Hindlimb muscle (tissue), 1 donor: ENCODE measurements around the gene IQCK. TPM values are rescaled to one million over a fixed set of nuclear protein-coding genes. Genes with fewer than 3 reads are reported as not detected.

Experiments used
- DNase-seq: peaks from one replicate; pipeline ENCODE4 v3.0.0-alpha.2; 2013
- polyA plus RNA-seq: library from polyadenylated mRNA; unstranded; fragments of 120-200 nt; gene quantifications from one replicate; pipeline ENCODE4 v1.2.1, GENCODE V29; 2013; ENCODE audit not compliant: insufficient read length

Gene IQCK
- polyA plus RNA-seq, 1 donor, result 14.2 TPM

GRCh38 chr16:19718624-19718965 is 524 bp downstream of the IQCK start:
- DNase-seq, result no peak

DNA sequence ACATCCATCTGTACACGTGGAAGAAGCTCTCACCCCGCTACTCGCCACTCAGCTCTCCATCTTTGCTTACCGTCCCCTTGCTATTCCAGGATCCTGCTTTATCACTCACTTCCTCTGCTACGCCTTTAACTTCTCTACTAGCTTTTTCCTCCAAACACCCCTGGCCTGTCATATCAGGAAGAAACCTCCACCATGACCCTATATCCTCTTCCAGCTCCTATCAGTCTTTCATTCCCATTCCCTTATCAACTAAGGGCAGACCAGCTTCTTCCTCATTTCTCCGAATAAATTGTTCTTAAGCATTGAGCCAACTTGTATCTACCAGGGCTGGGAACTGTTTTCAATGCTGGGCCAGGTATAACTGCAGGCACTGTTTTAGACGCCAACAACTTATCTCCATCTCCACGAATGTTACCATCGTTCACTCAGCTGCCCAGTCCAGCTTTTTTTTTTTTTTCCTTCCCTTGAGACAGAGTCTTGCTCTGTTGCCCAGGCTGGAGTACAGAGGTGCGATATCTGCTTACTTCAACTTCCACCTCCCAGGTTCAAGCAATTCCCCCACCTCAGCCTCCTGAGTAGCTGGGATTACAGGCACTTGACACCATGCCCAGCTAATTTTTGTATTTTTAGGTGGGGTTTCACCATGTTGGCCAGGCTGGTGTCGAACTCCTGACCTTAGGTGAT is 4.3 kb downstream of the IQCK start:
- no peak for DNase-seq

GRCh38 chr16:19722981-19723380 is 4.9 kb downstream of the IQCK start:
- no peak for DNase-seq

DNA sequence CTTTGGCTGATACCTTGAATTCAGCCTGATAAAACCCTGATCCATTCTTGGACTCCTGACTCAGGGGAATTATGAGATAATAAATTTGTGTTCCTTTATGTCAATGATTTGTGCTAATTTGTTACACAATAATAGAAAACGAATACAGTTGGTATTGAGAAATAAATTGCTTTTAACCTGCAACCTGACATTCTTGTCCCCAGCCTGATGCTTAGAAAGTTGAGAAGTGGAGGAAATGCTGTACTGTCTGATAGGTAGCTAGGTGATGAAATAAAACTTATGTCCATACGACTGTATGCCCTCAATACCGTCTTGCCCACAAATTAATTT is 10.5 kb downstream of the IQCK start:
- DNase-seq, result no peak

- no peak for DNase-seq
Measured at GRCh38 chr16:19733551-19733950, 15.5 kb downstream of the IQCK start.

DNA sequence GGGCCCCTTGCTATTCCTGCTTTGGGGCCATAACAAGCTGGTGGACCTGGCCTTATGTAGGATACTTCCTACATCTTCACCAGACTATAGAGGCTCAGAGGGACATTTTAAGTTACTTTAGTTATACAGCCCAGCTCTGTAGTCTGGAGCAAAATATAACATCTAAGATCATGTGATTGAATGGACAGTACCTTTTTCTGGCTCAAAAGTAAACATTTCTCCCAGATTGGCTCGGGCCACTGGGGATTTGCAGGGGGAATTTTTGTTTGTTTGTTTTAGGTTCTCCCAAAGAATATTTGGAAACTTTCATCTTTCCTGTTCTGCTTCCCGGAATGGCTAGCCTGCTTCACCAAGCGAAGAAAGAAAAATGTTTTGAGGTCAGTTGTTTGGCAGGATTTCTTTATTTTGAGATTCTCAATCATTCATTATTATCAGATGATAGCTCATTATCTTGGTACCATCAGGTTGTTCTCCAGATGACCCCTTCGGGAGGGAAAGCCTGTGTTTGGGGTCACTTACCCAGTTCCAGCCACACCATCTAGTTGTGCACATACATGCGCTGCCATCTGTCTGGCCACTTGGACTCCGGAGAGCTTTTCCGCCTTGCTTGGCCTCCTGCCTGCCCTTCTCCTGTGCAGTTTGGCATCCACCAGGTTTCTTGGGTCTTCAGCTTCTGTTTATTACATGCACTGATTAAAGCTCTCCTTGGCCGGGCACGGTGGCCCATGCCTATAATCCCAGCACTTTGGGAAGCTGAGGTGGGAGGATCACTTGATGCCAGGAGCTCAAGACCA is 17.2 kb downstream of the IQCK start:
- no peak for DNase-seq

- DNase-seq, result no peak
Measured at GRCh38 chr16:19737306-19738038, 19.4 kb downstream of the IQCK start.

- no peak for DNase-seq
Measured at GRCh38 chr16:19741354-19741753, 23.3 kb downstream of the IQCK start.

GRCh38 chr16:19743816-19744159 is 25.7 kb downstream of the IQCK start:
- DNase-seq, result no peak

- DNase-seq, result no peak
Measured at GRCh38 chr16:19744670-19745069, 26.6 kb downstream of the IQCK start.

GRCh38 chr16:19745286-19746010 is 27.4 kb downstream of the IQCK start:
- no peak for DNase-seq

GRCh38 chr16:19746561-19746960 is 28.5 kb downstream of the IQCK start:
- DNase-seq, result no peak

- DNase-seq, result no peak
Measured at GRCh38 chr16:19748389-19749168, 30.5 kb downstream of the IQCK start.

DNA sequence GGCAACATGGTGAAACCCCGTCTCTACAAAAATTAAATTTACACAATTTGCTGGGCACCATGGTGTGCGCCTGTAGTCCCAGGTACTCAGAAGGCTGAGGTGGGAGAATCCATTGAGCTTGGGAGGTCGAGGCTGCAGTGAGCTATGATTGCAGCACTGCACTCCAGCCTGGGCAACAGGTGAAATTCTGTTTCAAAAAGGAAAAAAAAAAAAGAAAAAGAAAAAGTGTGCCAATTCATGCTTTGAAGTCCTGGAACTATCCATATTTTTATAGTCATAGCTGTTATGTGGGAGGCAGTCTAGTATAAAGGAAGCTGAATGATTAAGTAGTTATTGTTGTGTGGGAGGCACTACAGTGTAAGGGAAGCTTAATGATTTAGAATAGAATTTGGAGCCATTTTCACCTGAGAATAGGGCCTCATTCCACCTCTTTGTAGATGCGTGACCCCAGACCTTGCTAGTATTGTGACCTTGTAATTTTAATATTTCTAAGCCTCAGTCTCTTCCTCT is 31.6 kb downstream of the IQCK start:
- no peak for DNase-seq

- DNase-seq, result no peak
Measured at GRCh38 chr16:19751478-19752385, 33.7 kb downstream of the IQCK start.

DNA sequence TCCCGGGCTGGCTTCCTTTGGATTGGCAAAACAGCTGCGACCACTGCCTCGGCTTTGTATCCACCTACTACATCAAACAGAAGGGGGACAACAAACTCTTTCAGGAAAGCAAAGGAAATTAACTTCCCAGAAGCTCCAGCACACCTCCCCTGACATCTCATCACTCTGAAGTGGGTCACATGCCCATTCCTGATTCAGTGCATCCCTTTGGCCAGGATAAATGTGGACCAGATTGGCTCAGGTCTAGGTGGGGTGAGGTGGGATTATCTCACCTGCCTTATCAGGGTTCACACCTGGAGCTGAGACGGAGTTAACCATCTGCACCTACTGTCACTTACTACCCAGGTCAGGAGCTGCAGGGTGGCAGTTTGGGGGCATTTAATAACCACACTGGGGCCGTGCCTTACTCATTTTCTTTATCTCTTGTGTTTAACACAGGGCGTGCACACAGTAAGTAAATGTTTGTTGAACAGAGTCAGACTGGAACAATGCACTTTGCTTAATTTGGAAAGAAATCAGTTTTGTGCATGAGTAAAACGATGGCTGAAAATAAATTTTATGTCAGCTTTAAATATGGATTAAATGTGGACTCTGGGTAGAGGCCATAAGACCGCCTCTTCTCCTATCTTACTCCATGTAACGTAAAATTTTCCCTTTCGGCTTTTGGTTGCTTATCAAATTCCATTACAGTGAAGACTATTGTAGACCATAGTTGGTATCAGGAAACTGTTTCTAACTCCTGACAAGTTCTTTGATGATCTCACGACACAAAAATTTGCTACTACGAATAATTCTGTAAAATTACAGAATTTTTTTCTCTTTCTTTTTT is 36.0 kb downstream of the IQCK start:
- no peak for DNase-seq

GRCh38 chr16:19754644-19755036 is 36.6 kb downstream of the IQCK start:
- DNase-seq, result no peak

GRCh38 chr16:19755268-19755667 is 37.2 kb downstream of the IQCK start:
- DNase-seq, result no peak

DNA sequence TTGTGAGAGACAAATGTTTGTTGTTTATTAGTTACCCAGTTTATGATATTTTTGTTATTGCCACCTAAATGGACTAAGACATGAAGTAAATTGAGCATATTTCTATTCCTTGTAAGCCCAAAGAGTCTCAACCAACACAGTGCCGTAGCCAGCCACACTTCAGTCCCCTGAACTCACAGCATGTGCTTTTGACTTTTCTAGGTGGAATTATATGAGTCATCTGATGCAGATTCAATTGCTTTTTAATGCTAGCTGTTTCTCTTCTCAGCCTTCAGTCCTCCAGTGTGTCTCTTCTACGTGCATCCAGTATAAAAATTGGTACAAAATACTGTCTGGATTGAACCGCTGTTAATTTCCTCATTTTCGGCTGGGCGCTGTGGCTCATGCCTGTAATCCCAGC is 39.0 kb downstream of the IQCK start:
- no peak for DNase-seq
